HepG2 (cell line): Measurements from ENCODE around the gene BCL7A. TPM values are rescaled to one million over a fixed set of nuclear protein-coding genes. Genes with fewer than 3 reads are reported as not detected.
A peak's percentile ranks its signal among the peaks of the same experiment; 100 is the strongest.

Experiments used
- ADNP ChIP-seq: sonication (generic); formaldehyde crosslinking; IDR thresholded peaks from 2 replicates; pipeline ENCODE4 v1.4.0; 2020; ENCODE audit warnings: missing genetic modification reagents
- ARNT2 ChIP-seq: sonication (generic); formaldehyde crosslinking; IDR thresholded peaks from 2 replicates; pipeline ENCODE4 v1.8.0; 2022; ENCODE audit warnings: mild to moderate bottlenecking, low read depth, missing genetic modification reagents, moderate library complexity
- CENPX ChIP-seq: sonication (generic); formaldehyde crosslinking; IDR thresholded peaks from 2 replicates; pipeline ENCODE4 v1.9.0; 2021; ENCODE audit warnings: mild to moderate bottlenecking, missing genetic modification reagents, moderate library complexity
- FOXK2 ChIP-seq: fragments of 450-650 bp; IDR thresholded peaks from 2 replicates; pipeline ENCODE4 v1.6.1; 2016
- NONO ChIP-seq, 2 experiments: fragments of 450-650 bp in 1 of 2; sonication (generic) in 1 of 2; formaldehyde crosslinking in 1 of 2; IDR thresholded peaks in 1 of 2; conservative IDR thresholded peaks in 1 of 2; 2 replicates each; pipeline versions ENCODE4 v1.6.1 to v1.8.0; 2017 to 2022; ENCODE audit warnings: mild to moderate bottlenecking in 1 of 2, missing genetic modification reagents in 1 of 2, moderate library complexity in 1 of 2
- RBM39 ChIP-seq: fragments of 200-400 bp; formaldehyde crosslinking; IDR thresholded peaks from one replicate; pipeline ENCODE4 v1.6.1; 2018; ENCODE audit warnings: antibody characterized with exemption, mild to moderate bottlenecking, low read depth, low read length; ENCODE audit not compliant: poor library complexity, severe bottlenecking
- RFX5 ChIP-seq: IDR thresholded peaks from 2 replicates; pipeline ENCODE4 v1.6.1; 2011; ENCODE audit warnings: low read depth, low read length, improper control_type of control experiment
- SALL1 ChIP-seq: sonication (generic); formaldehyde crosslinking; IDR thresholded peaks from 2 replicates; pipeline ENCODE4 v1.8.0; 2022; ENCODE audit warnings: mild to moderate bottlenecking, missing genetic modification reagents
- ZFP37 ChIP-seq: sonication (generic); formaldehyde crosslinking; IDR thresholded peaks from 2 replicates; pipeline ENCODE4 v1.4.0; 2020; ENCODE audit warnings: missing genetic modification reagents, borderline replicate concordance
- ZFP90 ChIP-seq: sonication (generic); formaldehyde crosslinking; IDR thresholded peaks from 2 replicates; pipeline ENCODE4 v1.8.0; 2022; ENCODE audit warnings: missing genetic modification reagents, mild to moderate bottlenecking, inconsistent platforms, borderline replicate concordance
- ZNF615 ChIP-seq: sonication (generic); formaldehyde crosslinking; IDR thresholded peaks from 2 replicates; pipeline ENCODE4 v1.5.0; 2020; ENCODE audit warnings: mild to moderate bottlenecking, missing genetic modification reagents, borderline replicate concordance
- ZSCAN25 ChIP-seq: sonication (generic); formaldehyde crosslinking; IDR thresholded peaks from 2 replicates; pipeline ENCODE4 v1.8.0; 2022; ENCODE audit warnings: mild to moderate bottlenecking, missing genetic modification reagents
- polyA plus RNA-seq, 8 experiments: library from polyadenylated mRNA; depleted of rRNA in 3 of 8; stranded (reverse) in 7 of 8; unstranded in 1 of 8; fragments of >200 nt; fragmentation: Illumina TruSeq in 4 of 8; extraction: Trizol in 4 of 8; gene quantifications; 2 replicates each; pipeline versions ENCODE4 v1.2.1 to v1.2.3, GENCODE V29; 2011 to 2016; ENCODE audit warnings: low read depth in 4 of 8, missing spikeins in 1 of 8, mixed read lengths in 1 of 8; ENCODE audit not compliant: insufficient read depth in 1 of 8
- total RNA-seq, 5 experiments: library from RNA; depleted of rRNA; stranded (reverse); fragments of >200 nt; fragmentation: Illumina TruSeq; extraction: Trizol; gene quantifications; 2 replicates each; pipeline ENCODE4 v1.2.3, GENCODE V29; 2016; ENCODE audit warnings: low read depth in 1 of 5
- TF ChIP-seq, protein P1 (sequence below): sonication (generic); formaldehyde crosslinking; IDR thresholded peaks from 2 replicates; pipeline ENCODE4 v1.5.0; 2020; ENCODE audit warnings: missing genetic modification reagents, mild to moderate bottlenecking, borderline replicate concordance
- TF ChIP-seq, protein P2 (sequence below): sonication (generic); formaldehyde crosslinking; IDR thresholded peaks from 2 replicates; pipeline ENCODE4 v1.8.0; 2022; ENCODE audit warnings: mild to moderate bottlenecking, missing genetic modification reagents, moderate library complexity
- TF ChIP-seq, protein P3 (sequence below): IDR thresholded peaks from 2 replicates; pipeline ENCODE4 v1.6.1; 2016; ENCODE audit warnings: missing compliant biosample characterization, missing genetic modification reagents, borderline replicate concordance
- TF ChIP-seq, protein P4 (sequence below): sonication (generic); formaldehyde crosslinking; IDR thresholded peaks from 2 replicates; pipeline ENCODE4 v1.4.0; 2020; ENCODE audit warnings: mild to moderate bottlenecking, missing genetic modification reagents
- TF ChIP-seq, protein P5 (sequence below): sonication (generic); formaldehyde crosslinking; conservative IDR thresholded peaks from 2 replicates; pipeline ENCODE4 v1.8.0; 2022; ENCODE audit warnings: mild to moderate bottlenecking, moderate library complexity, missing genetic modification reagents
- TF ChIP-seq, protein P6 (sequence below): fragments of 450-650 bp; IDR thresholded peaks from 2 replicates; pipeline ENCODE4 v1.6.1; 2017; ENCODE audit warnings: mild to moderate bottlenecking

BCL7A gene
- total and polyA plus RNA-seq, 2 of the 13 experiments (the other 11 are each of a cell fraction or from before 2014, with no cell fraction given) = 4.1 to 6.2 TPM

DNA sequence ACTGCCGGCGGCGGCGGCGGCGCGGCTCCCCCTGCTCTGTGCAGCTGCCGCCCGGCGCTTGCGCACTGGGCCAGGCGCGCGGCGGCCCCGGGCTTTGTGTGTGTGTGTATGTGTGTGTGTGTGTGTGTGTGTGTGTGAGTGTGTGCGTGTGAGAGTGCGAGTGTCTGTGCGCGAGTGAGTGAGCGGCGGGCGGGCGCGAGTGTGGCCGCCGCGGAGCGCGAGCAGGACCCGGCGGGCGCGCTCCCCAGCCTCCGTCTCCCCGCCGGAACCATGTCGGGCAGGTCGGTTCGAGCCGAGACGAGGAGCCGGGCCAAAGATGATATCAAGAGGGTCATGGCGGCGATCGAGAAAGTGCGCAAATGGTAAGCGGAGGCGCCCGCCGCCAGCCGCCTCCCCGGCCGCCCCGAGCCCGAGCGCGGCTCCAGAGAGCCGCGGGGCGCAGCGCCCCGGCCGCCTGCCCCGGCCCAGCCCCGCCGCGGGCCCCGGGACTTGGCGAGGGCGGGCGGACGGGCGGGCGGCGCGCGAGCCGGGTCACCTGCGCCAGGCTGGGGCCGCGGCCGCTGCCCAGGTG is at the start of gene BCL7A (continued):
- no peak for TF ChIP-seq CENPX (CRISPR knock-in tag)
- TF ChIP-seq RFX5 = no peak
- no peak for TF ChIP-seq ADNP (CRISPR knock-in tag)
- no peak for TF ChIP-seq ZSCAN25
- TF ChIP-seq, protein P1, sequence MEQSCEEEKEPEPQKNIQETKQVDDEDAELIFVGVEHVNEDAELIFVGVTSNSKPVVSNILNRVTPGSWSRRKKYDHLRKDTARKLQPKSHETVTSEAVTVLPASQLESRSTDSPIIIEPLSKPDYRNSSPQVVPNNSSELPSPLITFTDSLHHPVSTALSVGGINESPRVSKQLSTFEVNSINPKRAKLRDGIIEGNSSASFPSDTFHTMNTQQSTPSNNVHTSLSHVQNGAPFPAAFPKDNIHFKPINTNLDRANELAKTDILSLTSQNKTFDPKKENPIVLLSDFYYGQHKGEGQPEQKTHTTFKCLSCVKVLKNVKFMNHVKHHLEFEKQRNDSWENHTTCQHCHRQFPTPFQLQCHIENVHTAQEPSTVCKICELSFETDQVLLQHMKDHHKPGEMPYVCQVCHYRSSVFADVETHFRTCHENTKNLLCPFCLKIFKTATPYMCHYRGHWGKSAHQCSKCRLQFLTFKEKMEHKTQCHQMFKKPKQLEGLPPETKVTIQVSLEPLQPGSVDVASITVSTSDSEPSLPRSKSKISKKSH (CRISPR knock-in tag) = no peak; the same call in 1 of the 2 replicates
- no peak for TF ChIP-seq NONO (IDR thresholded peaks at IDR 0.05)
- peak; percentile 48; the same call in 1 of the 2 replicates for TF ChIP-seq NONO (CRISPR knock-in tag; conservative IDR thresholded peaks at IDR 0.05)
- TF ChIP-seq FOXK2 = no peak
- TF ChIP-seq, protein P2, sequence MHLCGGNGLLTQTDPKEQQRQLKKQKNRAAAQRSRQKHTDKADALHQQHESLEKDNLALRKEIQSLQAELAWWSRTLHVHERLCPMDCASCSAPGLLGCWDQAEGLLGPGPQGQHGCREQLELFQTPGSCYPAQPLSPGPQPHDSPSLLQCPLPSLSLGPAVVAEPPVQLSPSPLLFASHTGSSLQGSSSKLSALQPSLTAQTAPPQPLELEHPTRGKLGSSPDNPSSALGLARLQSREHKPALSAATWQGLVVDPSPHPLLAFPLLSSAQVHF (CRISPR knock-in tag) = no peak
- TF ChIP-seq, protein P3, sequence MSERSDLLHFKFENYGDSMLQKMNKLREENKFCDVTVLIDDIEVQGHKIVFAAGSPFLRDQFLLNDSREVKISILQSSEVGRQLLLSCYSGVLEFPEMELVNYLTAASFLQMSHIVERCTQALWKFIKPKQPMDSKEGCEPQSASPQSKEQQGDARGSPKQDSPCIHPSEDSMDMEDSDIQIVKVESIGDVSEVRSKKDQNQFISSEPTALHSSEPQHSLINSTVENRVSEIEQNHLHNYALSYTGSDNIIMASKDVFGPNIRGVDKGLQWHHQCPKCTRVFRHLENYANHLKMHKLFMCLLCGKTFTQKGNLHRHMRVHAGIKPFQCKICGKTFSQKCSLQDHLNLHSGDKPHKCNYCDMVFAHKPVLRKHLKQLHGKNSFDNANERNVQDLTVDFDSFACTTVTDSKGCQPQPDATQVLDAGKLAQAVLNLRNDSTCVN (CRISPR knock-in tag) = no peak
- TF ChIP-seq, protein P4, sequence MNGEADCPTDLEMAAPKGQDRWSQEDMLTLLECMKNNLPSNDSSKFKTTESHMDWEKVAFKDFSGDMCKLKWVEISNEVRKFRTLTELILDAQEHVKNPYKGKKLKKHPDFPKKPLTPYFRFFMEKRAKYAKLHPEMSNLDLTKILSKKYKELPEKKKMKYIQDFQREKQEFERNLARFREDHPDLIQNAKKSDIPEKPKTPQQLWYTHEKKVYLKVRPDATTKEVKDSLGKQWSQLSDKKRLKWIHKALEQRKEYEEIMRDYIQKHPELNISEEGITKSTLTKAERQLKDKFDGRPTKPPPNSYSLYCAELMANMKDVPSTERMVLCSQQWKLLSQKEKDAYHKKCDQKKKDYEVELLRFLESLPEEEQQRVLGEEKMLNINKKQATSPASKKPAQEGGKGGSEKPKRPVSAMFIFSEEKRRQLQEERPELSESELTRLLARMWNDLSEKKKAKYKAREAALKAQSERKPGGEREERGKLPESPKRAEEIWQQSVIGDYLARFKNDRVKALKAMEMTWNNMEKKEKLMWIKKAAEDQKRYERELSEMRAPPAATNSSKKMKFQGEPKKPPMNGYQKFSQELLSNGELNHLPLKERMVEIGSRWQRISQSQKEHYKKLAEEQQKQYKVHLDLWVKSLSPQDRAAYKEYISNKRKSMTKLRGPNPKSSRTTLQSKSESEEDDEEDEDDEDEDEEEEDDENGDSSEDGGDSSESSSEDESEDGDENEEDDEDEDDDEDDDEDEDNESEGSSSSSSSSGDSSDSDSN = peak; percentile 78; the same call in 1 of the 2 replicates
- no peak for TF ChIP-seq ZFP90 (CRISPR knock-in tag)
- TF ChIP-seq ZFP37 = no peak
- TF ChIP-seq ARNT2 (CRISPR knock-in tag) = peak; percentile 37; the same call in 1 of the 2 replicates
- TF ChIP-seq, protein P5, sequence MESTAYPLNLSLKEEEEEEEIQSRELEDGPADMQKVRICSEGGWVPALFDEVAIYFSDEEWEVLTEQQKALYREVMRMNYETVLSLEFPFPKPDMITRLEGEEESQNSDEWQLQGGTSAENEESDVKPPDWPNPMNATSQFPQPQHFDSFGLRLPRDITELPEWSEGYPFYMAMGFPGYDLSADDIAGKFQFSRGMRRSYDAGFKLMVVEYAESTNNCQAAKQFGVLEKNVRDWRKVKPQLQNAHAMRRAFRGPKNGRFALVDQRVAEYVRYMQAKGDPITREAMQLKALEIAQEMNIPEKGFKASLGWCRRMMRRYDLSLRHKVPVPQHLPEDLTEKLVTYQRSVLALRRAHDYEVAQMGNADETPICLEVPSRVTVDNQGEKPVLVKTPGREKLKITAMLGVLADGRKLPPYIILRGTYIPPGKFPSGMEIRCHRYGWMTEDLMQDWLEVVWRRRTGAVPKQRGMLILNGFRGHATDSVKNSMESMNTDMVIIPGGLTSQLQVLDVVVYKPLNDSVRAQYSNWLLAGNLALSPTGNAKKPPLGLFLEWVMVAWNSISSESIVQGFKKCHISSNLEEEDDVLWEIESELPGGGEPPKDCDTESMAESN (CRISPR knock-in tag) = no peak
- peak; percentile 38; the same call in 1 of the 2 replicates for TF ChIP-seq SALL1 (CRISPR knock-in tag)
- TF ChIP-seq, protein P6, sequence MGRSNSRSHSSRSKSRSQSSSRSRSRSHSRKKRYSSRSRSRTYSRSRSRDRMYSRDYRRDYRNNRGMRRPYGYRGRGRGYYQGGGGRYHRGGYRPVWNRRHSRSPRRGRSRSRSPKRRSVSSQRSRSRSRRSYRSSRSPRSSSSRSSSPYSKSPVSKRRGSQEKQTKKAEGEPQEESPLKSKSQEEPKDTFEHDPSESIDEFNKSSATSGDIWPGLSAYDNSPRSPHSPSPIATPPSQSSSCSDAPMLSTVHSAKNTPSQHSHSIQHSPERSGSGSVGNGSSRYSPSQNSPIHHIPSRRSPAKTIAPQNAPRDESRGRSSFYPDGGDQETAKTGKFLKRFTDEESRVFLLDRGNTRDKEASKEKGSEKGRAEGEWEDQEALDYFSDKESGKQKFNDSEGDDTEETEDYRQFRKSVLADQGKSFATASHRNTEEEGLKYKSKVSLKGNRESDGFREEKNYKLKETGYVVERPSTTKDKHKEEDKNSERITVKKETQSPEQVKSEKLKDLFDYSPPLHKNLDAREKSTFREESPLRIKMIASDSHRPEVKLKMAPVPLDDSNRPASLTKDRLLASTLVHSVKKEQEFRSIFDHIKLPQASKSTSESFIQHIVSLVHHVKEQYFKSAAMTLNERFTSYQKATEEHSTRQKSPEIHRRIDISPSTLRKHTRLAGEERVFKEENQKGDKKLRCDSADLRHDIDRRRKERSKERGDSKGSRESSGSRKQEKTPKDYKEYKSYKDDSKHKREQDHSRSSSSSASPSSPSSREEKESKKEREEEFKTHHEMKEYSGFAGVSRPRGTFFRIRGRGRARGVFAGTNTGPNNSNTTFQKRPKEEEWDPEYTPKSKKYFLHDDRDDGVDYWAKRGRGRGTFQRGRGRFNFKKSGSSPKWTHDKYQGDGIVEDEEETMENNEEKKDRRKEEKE = no peak
- no peak for TF ChIP-seq RBM39
- TF ChIP-seq ZNF615 (CRISPR knock-in tag) = no peak
